Neuronal stem cell (in vitro differentiated cells): ENCODE results near the gene UNG.

Source experiments
- DNase-seq: peaks from one replicate; pipeline ENCODE4 v3.0.0-alpha.2; 2013; ENCODE audit warnings: low spot score
- H2AFZ ChIP-seq: one replicate; pipeline ENCODE4 v1.6.1; 2013; ENCODE audit warnings: mild to moderate bottlenecking, low read length, inconsistent platforms
- H2AK5ac ChIP-seq: 2 replicates; pipeline ENCODE4 v1.6.1; 2013; ENCODE audit warnings: low read depth, mild to moderate bottlenecking, inconsistent platforms, low read length, moderate library complexity, mixed read lengths
- H2BK120ac ChIP-seq: 2 replicates; pipeline ENCODE4 v1.6.1; 2013; ENCODE audit warnings: low read depth, mild to moderate bottlenecking, inconsistent platforms, low read length, moderate library complexity, mixed read lengths
- H2BK12ac ChIP-seq: one replicate; pipeline ENCODE4 v1.6.1; 2013; ENCODE audit warnings: low read length, inconsistent platforms
- H2BK15ac ChIP-seq: 2 replicates; pipeline ENCODE4 v1.6.1; 2013; ENCODE audit warnings: mild to moderate bottlenecking, low read length, inconsistent platforms, mixed read lengths
- H2BK5ac ChIP-seq: one replicate; pipeline ENCODE4 v1.6.1; 2013; ENCODE audit warnings: inconsistent platforms, mild to moderate bottlenecking, low read length, moderate library complexity
- H3K14ac ChIP-seq: one replicate; pipeline ENCODE4 v1.6.1; 2013; ENCODE audit warnings: low read length, inconsistent platforms
- H3K18ac ChIP-seq: 2 replicates; pipeline ENCODE4 v1.6.1; 2013; ENCODE audit warnings: low read length, inconsistent platforms
- H3K23ac ChIP-seq: 2 replicates; pipeline ENCODE4 v1.6.1; 2013; ENCODE audit warnings: low read depth, mild to moderate bottlenecking, mixed read lengths, low read length, inconsistent platforms; ENCODE audit not compliant: poor library complexity
- H3K27ac ChIP-seq: replicated peaks from 3 replicates; pipeline ENCODE4 v1.5.1; 2013; ENCODE audit warnings: low read length, inconsistent platforms
- H3K27me3 ChIP-seq, 3 experiments: 2 replicates each; pipeline ENCODE4 v1.6.1; 2013; ENCODE audit warnings: low read length in 3 of 3, mild to moderate bottlenecking in 2 of 3, inconsistent platforms in 1 of 3, low read depth in 1 of 3, mixed read lengths in 1 of 3, moderate library complexity in 1 of 3; ENCODE audit not compliant: control insufficient read depth in 3 of 3, insufficient read depth in 3 of 3
- H3K36me3 ChIP-seq, 2 donors: replicated peaks in 1 of 2; 2 replicates each; pipeline ENCODE4 v1.6.1; 2013; ENCODE audit warnings: low read length in 2 of 2; ENCODE audit not compliant: control insufficient read depth in 2 of 2, insufficient read depth in 2 of 2
- H3K4ac ChIP-seq: 2 replicates; pipeline ENCODE4 v1.6.1; 2013; ENCODE audit warnings: inconsistent platforms, mild to moderate bottlenecking, low read length, moderate library complexity
- H3K4me1 ChIP-seq, 2 donors: 1 replicate in 1 of 2; 2 replicates in 1 of 2; pipeline ENCODE4 v1.6.1; 2013; ENCODE audit warnings: low read length in 2 of 2, low read depth in 1 of 2; ENCODE audit not compliant: control insufficient read depth in 2 of 2, insufficient read depth in 1 of 2
- H3K4me2 ChIP-seq: one replicate; pipeline ENCODE4 v1.6.1; 2013; ENCODE audit warnings: mild to moderate bottlenecking, low read length, inconsistent platforms; ENCODE audit not compliant: insufficient read depth, poor library complexity, severe bottlenecking
- H3K4me3 ChIP-seq, 2 donors: 2 replicates each; pipeline ENCODE4 v1.5.1; 2013; ENCODE audit warnings: low read length in 2 of 2, mild to moderate bottlenecking in 2 of 2, inconsistent platforms in 1 of 2, moderate library complexity in 1 of 2
- H3K79me1 ChIP-seq: one replicate; pipeline ENCODE4 v1.6.1; 2013; ENCODE audit warnings: low read depth, mild to moderate bottlenecking, inconsistent platforms, low read length, moderate library complexity
- H3K9ac ChIP-seq: one replicate; pipeline ENCODE4 v1.6.1; 2013; ENCODE audit warnings: mild to moderate bottlenecking, low read depth, low read length, inconsistent platforms; ENCODE audit not compliant: poor library complexity
- H3K9me3 ChIP-seq, 2 donors: replicated peaks in 1 of 2; 2 replicates each; pipeline versions ENCODE3 to v1.6.1; 2013; ENCODE audit warnings: low read length in 2 of 2, mild to moderate bottlenecking in 2 of 2, inconsistent platforms in 1 of 2, low read depth in 1 of 2, mixed read lengths in 1 of 2, moderate library complexity in 1 of 2; ENCODE audit not compliant: control insufficient read depth in 2 of 2, insufficient read depth in 1 of 2
- H4K8ac ChIP-seq: one replicate; pipeline ENCODE4 v1.6.1; 2013; ENCODE audit warnings: low read depth, mild to moderate bottlenecking, inconsistent platforms, low read length, moderate library complexity
- H4K91ac ChIP-seq: one replicate; pipeline ENCODE4 v1.6.1; 2013; ENCODE audit warnings: low read length, low read depth, mild to moderate bottlenecking, inconsistent platforms; ENCODE audit not compliant: poor library complexity
- WGBS, 2 donors: extraction: QIAGEN DNeasy Blood & Tissue Kit; methylation state at CpG; one replicate each; pipeline ENCODE4 v1.1.7; 2013; ENCODE audit warnings: missing lambda C conversion rate in 2 of 2, mixed read lengths in 1 of 2; ENCODE audit not compliant: insufficient read length in 2 of 2, insufficient replicate concordance in 1 of 2; ENCODE audit errors: extremely low coverage in 2 of 2; 5-methylcytosine and 5-hydroxymethylcytosine counted together

UNG gene

GRCh38 chr12:109056891-109057290 is 40.5 kb upstream of the UNG start:
- Histone ChIP-seq H3K4me3 (no peak overlapping the region), H3K23ac (no peak overlapping the region), H3K9ac (no peak overlapping the region), H2BK15ac (no peak overlapping the region), H3K27me3 (no peaks in the 10 kb centered on the region), H3K4me1 (peaks cover 4 to 10% of the 10 kb centered on the region in 2 donors), H3K9me3 (no peaks in the 10 kb centered on the region), H3K27ac (no peak overlapping the region), H2BK120ac (no peak overlapping the region), H2AFZ (no peak overlapping the region), H3K36me3 (peaks cover 2 to 36% of the 10 kb centered on the region in 2 donors), H3K4ac (no peak overlapping the region), H3K4me2 (no peak overlapping the region), H3K14ac (no peak overlapping the region), H4K91ac (no peak overlapping the region), H2AK5ac (no peak overlapping the region), H4K8ac (no peak overlapping the region), H2BK12ac (no peak overlapping the region), H3K18ac (no peak overlapping the region), H2BK5ac (no peak overlapping the region), H3K79me1 (peaks cover 4% of the 10 kb centered on the region)
- no CpG with 5 or more reads among the region's 3 CpGs for WGBS, 2 donors
- no peak for DNase-seq

- no peak for DNase-seq
- H2AFZ ChIP-seq = no peak overlapping the region
- no peak overlapping the region for H4K91ac ChIP-seq
- no CpG with 5 or more reads among the region's 1 CpG for WGBS, 2 donors
- H3K4me3 ChIP-seq = no peak overlapping the region
- H3K36me3 ChIP-seq = peaks cover 2 to 36% of the 10 kb centered on the region in 2 donors
- no peak overlapping the region for H3K18ac ChIP-seq
- H3K14ac ChIP-seq = no peak overlapping the region
- H2BK12ac ChIP-seq = no peak overlapping the region
- H3K9me3 ChIP-seq = no peaks in the 10 kb centered on the region
- H3K27me3 ChIP-seq = no peaks in the 10 kb centered on the region
- no peak overlapping the region for H2BK120ac ChIP-seq
- H2BK15ac ChIP-seq = no peak overlapping the region
- H3K4me2 ChIP-seq = no peak overlapping the region
- peaks cover 4 to 7% of the 10 kb centered on the region in 2 donors for H3K4me1 ChIP-seq
- peaks cover 4% of the 10 kb centered on the region for H3K79me1 ChIP-seq
- no peak overlapping the region for H3K4ac ChIP-seq
- no peak overlapping the region for H3K9ac ChIP-seq
- no peak overlapping the region for H2BK5ac ChIP-seq
- H3K23ac ChIP-seq = no peak overlapping the region
- no peak overlapping the region for H3K27ac ChIP-seq
- no peak overlapping the region for H2AK5ac ChIP-seq
- H4K8ac ChIP-seq = no peak overlapping the region
Observed at GRCh38 chr12:109057376-109057775, 40.0 kb upstream of the UNG start.

DNA sequence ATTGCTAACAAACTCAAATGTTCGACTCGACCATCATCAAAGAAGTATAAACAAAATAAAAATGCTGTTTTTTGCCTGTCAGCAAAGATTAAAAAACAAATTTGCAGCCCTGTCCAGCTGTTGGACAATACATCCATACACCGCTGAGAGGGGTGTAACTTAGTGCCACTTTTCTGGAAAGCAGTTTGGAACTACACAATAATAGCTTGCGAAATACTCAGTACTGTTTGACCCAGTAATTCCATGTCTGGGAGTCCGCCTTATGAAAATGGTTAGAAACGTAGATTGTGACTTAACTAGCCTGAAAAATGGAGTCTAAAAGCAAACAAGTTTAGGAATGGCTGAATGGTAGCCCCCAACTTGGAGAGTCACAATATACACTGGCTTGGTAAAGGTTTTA is 38.6 kb upstream of the UNG start:
- H3K79me1 ChIP-seq = no peaks in the 10 kb centered on the region
- H2BK15ac ChIP-seq = no peak overlapping the region
- WGBS, 2 donors = no CpG with 5 or more reads among the region's 6 CpGs
- no peak overlapping the region for H3K14ac ChIP-seq
- peaks cover 0 to 6% of the 10 kb centered on the region in 2 donors for H3K9me3 ChIP-seq
- no peak overlapping the region for H2AFZ ChIP-seq
- no peak overlapping the region for H3K4ac ChIP-seq
- H2BK120ac ChIP-seq = no peak overlapping the region
- no peak overlapping the region for H3K27ac ChIP-seq
- no peak overlapping the region for H4K91ac ChIP-seq
- H2BK5ac ChIP-seq = no peak overlapping the region
- no peak overlapping the region for H2BK12ac ChIP-seq
- no peak overlapping the region for H3K23ac ChIP-seq
- no peak overlapping the region for H4K8ac ChIP-seq
- no peak overlapping the region for H3K4me2 ChIP-seq
- no peak overlapping the region for H3K4me3 ChIP-seq
- H3K4me1 ChIP-seq = peaks cover 0 to under 1% of the 10 kb centered on the region in 2 donors
- H3K9ac ChIP-seq = no peak overlapping the region
- no peak overlapping the region for H2AK5ac ChIP-seq
- peaks cover 3 to 40% of the 10 kb centered on the region in 2 donors for H3K36me3 ChIP-seq
- H3K18ac ChIP-seq = no peak overlapping the region
- no peak for DNase-seq
- H3K27me3 ChIP-seq = no peaks in the 10 kb centered on the region

GRCh38 chr12:109064143-109064542 is 33.3 kb upstream of the UNG start:
- no peak overlapping the region for H3K4ac ChIP-seq

More at GRCh38 chr12:109064143-109064542, 33.3 kb upstream of the UNG start:
- Histone ChIP-seq H3K27me3 (no peaks in the 10 kb centered on the region), H3K27ac (no peak overlapping the region), H2AK5ac (no peak overlapping the region), H3K23ac (no peak overlapping the region), H3K4me1 (no peaks in the 10 kb centered on the region), H3K79me1 (no peaks in the 10 kb centered on the region), H3K14ac (no peak overlapping the region), H3K9me3 (peaks cover 0 to 6% of the 10 kb centered on the region in 2 donors), H2BK120ac (no peak overlapping the region), H4K8ac (no peak overlapping the region), H3K9ac (no peak overlapping the region), H3K18ac (no peak overlapping the region), H3K36me3 (peaks cover 7 to 45% of the 10 kb centered on the region in 2 donors), H2BK5ac (no peak overlapping the region), H2BK12ac (no peak overlapping the region), H3K4me3 (no peak overlapping the region), H3K4me2 (no peak overlapping the region), H4K91ac (no peak overlapping the region), H2AFZ (no peak overlapping the region), H2BK15ac (no peak overlapping the region)
- no peak for DNase-seq
- no CpG with 5 or more reads among the region's 3 CpGs for WGBS, 2 donors
